Thyroid gland (tissue), 4 donors: Measurements from ENCODE around the gene NCBP2.

Experiments
- POLR2A ChIP-seq, 2 donors: fragments of 450-650 bp; IDR thresholded peaks; one replicate each; pipeline ENCODE4 v1.6.1; 2017; ENCODE audit warnings: antibody characterized with exemption in 2 of 2, mild to moderate bottlenecking in 2 of 2, moderate library complexity in 1 of 2
- TF ChIP-seq, protein P1 (sequence below), 6 experiments: fragments of 200-600 bp in 3 of 6; fragments of 450-650 bp in 3 of 6; sonication (generic) in 3 of 6; IDR thresholded peaks; one replicate each; pipeline ENCODE4 v1.5.1; 2016 to 2019; ENCODE audit warnings: antibody characterized with exemption in 6 of 6, mild to moderate bottlenecking in 2 of 6, inconsistent platforms in 1 of 6, moderate library complexity in 1 of 6

DNA sequence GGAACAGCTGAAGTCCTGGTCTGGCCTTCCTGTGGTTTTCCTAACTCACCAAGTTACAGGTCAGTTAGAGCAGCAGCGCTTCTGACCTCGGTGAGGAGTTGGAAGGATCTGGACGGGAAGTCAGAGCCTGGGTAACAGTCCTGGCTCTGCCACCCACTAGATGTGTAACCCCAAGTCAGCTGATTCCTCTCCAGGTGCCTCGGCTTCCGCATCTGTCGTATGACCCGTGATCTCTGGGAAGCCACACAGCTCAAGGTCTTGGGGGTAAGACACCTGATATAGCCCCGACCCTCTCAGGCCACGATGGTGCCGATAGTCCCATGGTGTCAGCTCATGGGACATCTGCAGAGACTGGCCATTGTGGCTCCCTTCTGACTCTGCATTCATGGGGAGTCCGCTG is 34.6 kb upstream of the NCBP2 start:
- TF ChIP-seq, protein P1, sequence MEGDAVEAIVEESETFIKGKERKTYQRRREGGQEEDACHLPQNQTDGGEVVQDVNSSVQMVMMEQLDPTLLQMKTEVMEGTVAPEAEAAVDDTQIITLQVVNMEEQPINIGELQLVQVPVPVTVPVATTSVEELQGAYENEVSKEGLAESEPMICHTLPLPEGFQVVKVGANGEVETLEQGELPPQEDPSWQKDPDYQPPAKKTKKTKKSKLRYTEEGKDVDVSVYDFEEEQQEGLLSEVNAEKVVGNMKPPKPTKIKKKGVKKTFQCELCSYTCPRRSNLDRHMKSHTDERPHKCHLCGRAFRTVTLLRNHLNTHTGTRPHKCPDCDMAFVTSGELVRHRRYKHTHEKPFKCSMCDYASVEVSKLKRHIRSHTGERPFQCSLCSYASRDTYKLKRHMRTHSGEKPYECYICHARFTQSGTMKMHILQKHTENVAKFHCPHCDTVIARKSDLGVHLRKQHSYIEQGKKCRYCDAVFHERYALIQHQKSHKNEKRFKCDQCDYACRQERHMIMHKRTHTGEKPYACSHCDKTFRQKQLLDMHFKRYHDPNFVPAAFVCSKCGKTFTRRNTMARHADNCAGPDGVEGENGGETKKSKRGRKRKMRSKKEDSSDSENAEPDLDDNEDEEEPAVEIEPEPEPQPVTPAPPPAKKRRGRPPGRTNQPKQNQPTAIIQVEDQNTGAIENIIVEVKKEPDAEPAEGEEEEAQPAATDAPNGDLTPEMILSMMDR (IDR thresholded peaks at IDR 0.05), result no peak
- TF ChIP-seq POLR2A (IDR thresholded peaks at IDR 0.05), result no peak
